HepG2 (cell line): ENCODE data around the gene CHST6. TPM values are rescaled to one million over a fixed set of nuclear protein-coding genes. Genes with fewer than 3 reads are reported as not detected.

Experiments used
- ATF3 ChIP-seq: sonication (generic); formaldehyde crosslinking; IDR thresholded peaks from 2 replicates; pipeline ENCODE4 v1.4.0; 2020; ENCODE audit warnings: missing genetic modification reagents
- CCAR2 ChIP-seq: fragments of 200-400 bp; formaldehyde crosslinking; optimal IDR thresholded peaks from 2 replicates; pipeline ENCODE3; 2018; ENCODE audit warnings: low read depth, mild to moderate bottlenecking, low read length, moderate library complexity
- JDP2 ChIP-seq: sonication (generic); formaldehyde crosslinking; IDR thresholded peaks from 2 replicates; pipeline ENCODE4 v1.8.1; 2022; ENCODE audit warnings: missing genetic modification reagents, borderline replicate concordance
- MAFG ChIP-seq: sonication (generic); formaldehyde crosslinking; IDR thresholded peaks from 2 replicates; pipeline ENCODE4 v1.5.1; 2020; ENCODE audit warnings: mild to moderate bottlenecking, missing genetic modification reagents
- SOX5 ChIP-seq: IDR thresholded peaks from 2 replicates; pipeline ENCODE4 v1.6.1; 2016; ENCODE audit warnings: borderline replicate concordance
- SYNCRIP ChIP-seq: fragments of 200-400 bp; formaldehyde crosslinking; IDR thresholded peaks from 2 replicates; pipeline ENCODE4 v1.6.1; 2018; ENCODE audit warnings: mild to moderate bottlenecking, low read depth, low read length; ENCODE audit not compliant: insufficient read depth
- TARDBP ChIP-seq: sonication (generic); formaldehyde crosslinking; IDR thresholded peaks from 2 replicates; pipeline ENCODE4 v1.8.0; 2022; ENCODE audit warnings: mild to moderate bottlenecking, missing genetic modification reagents
- ZBTB21 ChIP-seq: sonication (generic); formaldehyde crosslinking; IDR thresholded peaks from 2 replicates; pipeline ENCODE4 v1.4.0; 2020; ENCODE audit warnings: missing genetic modification reagents
- ZBTB37 ChIP-seq: sonication (generic); formaldehyde crosslinking; IDR thresholded peaks from 2 replicates; pipeline ENCODE4 v1.4.0; 2020; ENCODE audit warnings: mild to moderate bottlenecking, missing genetic modification reagents
- ZNF143 ChIP-seq: sonication (generic); formaldehyde crosslinking; IDR thresholded peaks from 2 replicates; pipeline ENCODE4 v1.4.0; 2020; ENCODE audit warnings: missing genetic modification reagents
- ZNF274 ChIP-seq: sonication (generic); formaldehyde crosslinking; IDR thresholded peaks from 2 replicates; pipeline ENCODE4 v1.5.1; 2020; ENCODE audit warnings: mild to moderate bottlenecking, missing genetic modification reagents
- ZNF407 ChIP-seq: sonication (generic); formaldehyde crosslinking; IDR thresholded peaks from one replicate; pipeline ENCODE4 v1.5.1; 2020; ENCODE audit warnings: mild to moderate bottlenecking, missing genetic modification reagents; ENCODE audit errors: not compliant biosample characterization
- ZNF451 ChIP-seq: sonication (generic); formaldehyde crosslinking; IDR thresholded peaks from 2 replicates; pipeline ENCODE4 v1.5.0; 2020; ENCODE audit warnings: mild to moderate bottlenecking, missing genetic modification reagents
- ZNF672 ChIP-seq: sonication (generic); formaldehyde crosslinking; IDR thresholded peaks from 2 replicates; pipeline ENCODE4 v1.8.1; 2022; ENCODE audit warnings: missing genetic modification reagents
- ZNF782 ChIP-seq: sonication (generic); formaldehyde crosslinking; IDR thresholded peaks from 2 replicates; pipeline ENCODE4 v1.4.0; 2020; ENCODE audit warnings: missing genetic modification reagents, mild to moderate bottlenecking, borderline replicate concordance
- polyA plus RNA-seq, 8 experiments: library from polyadenylated mRNA; depleted of rRNA in 3 of 8; stranded (reverse) in 7 of 8; unstranded in 1 of 8; fragments of >200 nt; fragmentation: Illumina TruSeq in 4 of 8; extraction: Trizol in 4 of 8; gene quantifications; 2 replicates each; pipeline versions ENCODE4 v1.2.1 to v1.2.3, GENCODE V29; 2011 to 2016; ENCODE audit warnings: low read depth in 4 of 8, missing spikeins in 1 of 8, mixed read lengths in 1 of 8; ENCODE audit not compliant: insufficient read depth in 1 of 8
- total RNA-seq, 5 experiments: library from RNA; depleted of rRNA; stranded (reverse); fragments of >200 nt; fragmentation: Illumina TruSeq; extraction: Trizol; gene quantifications; 2 replicates each; pipeline ENCODE4 v1.2.3, GENCODE V29; 2016; ENCODE audit warnings: low read depth in 1 of 5

CHST6 gene
- total and polyA plus RNA-seq, 2 of the 13 experiments (the other 11 are each of a cell fraction or from before 2014, with no cell fraction given), result 0.18 to 0.91 TPM

GRCh38 chr16:75464122-75464918 is 30.9 kb downstream of the CHST6 start, which contains the start of gene TMEM170A (continued):
- TF ChIP-seq ZNF407, result peak; percentile 83
- peak; percentile 29; the same call in 1 of the 2 replicates for TF ChIP-seq ATF3
- TF ChIP-seq ZNF672 (CRISPR knock-in tag), result peak; percentile 79; the same call in 1 of the 2 replicates
- TF ChIP-seq TARDBP, result peak; percentile 92
- no peak; the same call in 1 of the 2 replicates for TF ChIP-seq MAFG (CRISPR knock-in tag)
- TF ChIP-seq ZBTB21 (CRISPR knock-in tag), result 0 out of 2 replicates have a peak, but pooled peaks have one; percentile 12
- TF ChIP-seq SYNCRIP, result no peak
- TF ChIP-seq SOX5 (CRISPR knock-in tag), result peak; percentile 74; the same call in 1 of the 2 replicates
- no peak for TF ChIP-seq CCAR2
- peak; percentile 55 for TF ChIP-seq ZNF143 (CRISPR knock-in tag)
- TF ChIP-seq ZNF782, result peak; percentile 21
- TF ChIP-seq JDP2, result no peak
- peak; percentile 72; the same call in 1 of the 2 replicates for TF ChIP-seq ZNF274 (CRISPR knock-in tag)
- peak; percentile 85 for TF ChIP-seq ZNF451
- no peak for TF ChIP-seq ZBTB37 (CRISPR knock-in tag)
